Sigmoid colon (tissue), 4 donors: ENCODE measurements around the gene STOX1.
"Not testable (repeated sequence)": the region's sequence is repeated elsewhere in the genome, so short reads cannot be mapped to it uniquely, and the experiment has no call there.

Experiments used
- CTCF ChIP-seq, 4 experiments: fragments of 450-650 bp in 3 of 4; fragments of 200-600 bp in 1 of 4; IDR thresholded peaks; one replicate each; pipeline ENCODE4 v1.5.1; 2016 to 2019; ENCODE audit warnings: antibody characterized with exemption in 4 of 4, mild to moderate bottlenecking in 3 of 4, moderate library complexity in 2 of 4
- EP300 ChIP-seq, 4 donors: sonication (generic); formaldehyde crosslinking; IDR thresholded peaks; one replicate each; pipeline ENCODE4 v1.6.1; 2017; ENCODE audit warnings: antibody characterized with exemption in 4 of 4
- POLR2A ChIP-seq, 2 donors: fragments of 450-650 bp; IDR thresholded peaks; one replicate each; pipeline ENCODE4 v1.6.1; 2016; ENCODE audit warnings: antibody characterized with exemption in 2 of 2, mild to moderate bottlenecking in 2 of 2, moderate library complexity in 2 of 2
- POLR2AphosphoS5 ChIP-seq, 4 donors: sonication (generic); formaldehyde crosslinking; IDR thresholded peaks; one replicate each; pipeline ENCODE4 v1.6.1; 2017; ENCODE audit warnings: antibody characterized with exemption in 4 of 4

DNA sequence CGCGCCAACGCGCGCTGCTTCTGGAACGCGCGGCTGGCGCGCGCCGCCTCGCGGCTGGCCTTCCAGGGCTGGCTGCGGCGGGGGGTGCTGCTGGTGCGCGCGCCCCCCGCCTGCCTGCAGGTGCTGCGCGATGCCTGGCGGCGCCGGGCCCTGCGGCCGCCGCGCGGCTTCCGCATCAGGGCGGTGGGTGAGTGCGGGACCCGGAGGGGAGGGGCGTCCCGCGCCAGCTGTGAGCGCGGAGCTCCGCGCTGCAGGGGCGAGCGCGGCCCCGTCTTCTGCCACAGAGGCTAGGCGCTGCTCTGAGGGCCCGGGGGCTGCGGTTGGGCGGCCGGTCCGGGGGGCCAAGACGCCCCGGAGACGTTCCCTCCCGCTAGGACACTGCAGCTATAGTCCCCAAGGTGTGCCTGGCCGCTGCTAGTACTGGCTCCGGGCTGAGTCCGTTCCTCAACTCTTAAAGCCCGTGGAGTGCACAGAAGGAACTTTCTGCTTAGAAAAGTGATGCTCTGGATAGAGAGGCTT lies 811 bp downstream of the STOX1 start:
- TF ChIP-seq POLR2A, CTCF, POLR2AphosphoS5, EP300 (IDR thresholded peaks at IDR 0.05): not testable (repeated sequence)
